Subcutaneous abdominal adipose tissue (tissue), 5 donors: Measurements from ENCODE around the gene NCR3LG1.

Source experiments
- H3K27ac ChIP-seq: one replicate; pipeline ENCODE4 v1.7.0; 2013; ENCODE audit warnings: low read depth, mild to moderate bottlenecking, inconsistent platforms, low read length, moderate library complexity
- H3K27me3 ChIP-seq, 5 donors: one replicate each; pipeline ENCODE4 v1.7.0; 2013; ENCODE audit warnings: low read length in 5 of 5, inconsistent platforms in 1 of 5; ENCODE audit not compliant: control insufficient read depth in 5 of 5, insufficient read depth in 4 of 5
- H3K36me3 ChIP-seq, 5 donors: one replicate each; pipeline ENCODE4 v1.7.0; 2013; ENCODE audit warnings: low read length in 5 of 5; ENCODE audit not compliant: control insufficient read depth in 5 of 5, insufficient read depth in 5 of 5
- H3K4me1 ChIP-seq, 5 donors: one replicate each; pipeline ENCODE4 v1.7.0; 2013; ENCODE audit warnings: low read length in 5 of 5, mild to moderate bottlenecking in 3 of 5, moderate library complexity in 1 of 5; ENCODE audit not compliant: control insufficient read depth in 5 of 5, insufficient read depth in 5 of 5
- H3K4me3 ChIP-seq, 5 donors: one replicate each; pipeline ENCODE4 v1.7.0; 2013; ENCODE audit warnings: low read length in 5 of 5, low read depth in 1 of 5
- H3K9ac ChIP-seq, 5 donors: one replicate each; pipeline ENCODE4 v1.7.0; 2013; ENCODE audit warnings: low read length in 5 of 5, mild to moderate bottlenecking in 4 of 5, moderate library complexity in 3 of 5
- H3K9me3 ChIP-seq, 5 donors: one replicate each; pipeline ENCODE4 v1.7.0; 2013; ENCODE audit warnings: low read length in 5 of 5; ENCODE audit not compliant: control insufficient read depth in 5 of 5
- donor health status: healthy.
- donor health status: healthy.
- donor health status: healthy.
- donor health status: healthy.
- donor health status: healthy.

The NCR3LG1 gene

GRCh38 chr11:17391493-17392355 lies 40.1 kb downstream of the NCR3LG1 start:
- H3K9me3 ChIP-seq, result peaks cover 0 to 7% (median 0%) of the 10 kb centered on the region in 5 donors
- peaks cover 0 to 10% (median 7%) of the 10 kb centered on the region in 5 donors for H3K4me1 ChIP-seq
- H3K9ac ChIP-seq, result no peak overlapping the region
- H3K4me3 ChIP-seq, result no peak overlapping the region
- H3K27ac ChIP-seq, result no peak overlapping the region
- peaks cover 0 to 12% (median 8%) of the 10 kb centered on the region in 5 donors for H3K27me3 ChIP-seq
- H3K36me3 ChIP-seq, result no peaks in the 10 kb centered on the region

- Histone ChIP-seq H3K4me1 (peaks cover 0 to 10% (median 7%) of the 10 kb centered on the region in 5 donors), H3K27me3 (peaks cover 0 to 5% (median 2%) of the 10 kb centered on the region in 5 donors), H3K36me3 (no peaks in the 10 kb centered on the region), H3K4me3 (no peak overlapping the region), H3K9ac (no peak overlapping the region), H3K27ac (no peak overlapping the region), H3K9me3 (peaks cover 0 to 7% (median 0%) of the 10 kb centered on the region in 5 donors)
These were observed 41.3 kb downstream of the NCR3LG1 start for GRCh38 chr11:17392872-17393271.

DNA sequence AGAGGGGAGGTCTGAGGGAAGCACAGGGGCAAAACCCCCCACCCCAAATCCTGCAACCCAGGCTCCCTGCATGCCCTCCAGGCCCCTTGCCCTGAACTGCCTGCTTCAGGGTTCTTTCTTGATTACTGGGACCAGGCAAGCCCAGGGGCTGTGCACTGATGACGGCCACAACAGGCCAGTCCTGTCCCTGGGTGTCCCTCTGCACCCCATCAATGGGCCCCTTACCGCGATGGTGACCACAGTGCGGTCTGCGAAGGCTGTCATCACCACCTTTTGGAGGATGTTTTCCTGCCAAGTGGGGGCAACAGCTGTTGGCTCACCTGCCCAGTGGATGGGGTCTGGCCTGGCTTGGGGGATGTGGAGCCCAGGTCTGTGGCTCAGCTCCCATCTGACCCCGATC lies 41.9 kb downstream of the NCR3LG1 start:
- H3K36me3 ChIP-seq, result no peaks in the 10 kb centered on the region
- H3K27me3 ChIP-seq, result peaks cover 0 to 4% (median 0%) of the 10 kb centered on the region in 5 donors
- no peak overlapping the region for H3K4me3 ChIP-seq
- no peak overlapping the region for H3K27ac ChIP-seq
- peaks cover 0 to 7% (median 0%) of the 10 kb centered on the region in 5 donors for H3K9me3 ChIP-seq
- no peak overlapping the region for H3K9ac ChIP-seq
- peaks cover 0 to 10% (median 7%) of the 10 kb centered on the region in 5 donors for H3K4me1 ChIP-seq

DNA sequence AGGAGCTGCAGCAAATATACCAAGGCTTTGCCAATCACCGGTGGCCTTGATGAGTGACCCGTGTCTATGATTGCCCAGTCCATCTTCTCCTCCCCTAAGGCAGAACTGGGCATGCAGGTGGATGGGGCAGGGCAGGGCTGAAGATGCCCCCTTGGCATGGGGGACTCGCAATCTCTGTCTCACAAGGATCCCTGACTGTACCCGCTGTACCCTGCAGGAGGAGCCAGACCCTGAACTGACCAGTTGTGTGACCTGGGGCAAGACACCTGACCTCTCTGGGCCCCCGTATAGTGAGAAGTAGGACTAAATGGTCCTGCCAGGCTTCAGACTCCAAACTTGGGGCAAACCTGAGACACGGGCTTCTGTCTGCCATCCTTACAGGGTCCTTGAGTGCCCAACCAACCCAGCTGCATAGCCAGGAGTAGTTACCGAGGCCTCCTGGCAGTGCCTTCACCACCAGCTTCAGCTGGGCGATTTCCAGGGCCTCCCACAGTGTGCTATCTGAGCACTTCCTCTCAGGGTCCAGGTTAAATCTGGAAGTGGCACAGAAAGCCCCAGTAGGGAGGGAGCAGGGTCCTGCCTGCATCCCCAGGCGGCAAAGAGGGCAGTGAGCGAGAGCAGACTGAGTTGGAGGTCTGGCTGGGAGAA lies 43.3 kb downstream of the NCR3LG1 start:
- Histone ChIP-seq H3K4me1 (peaks cover 0 to under 1% (median 0%) of the 10 kb centered on the region in 5 donors), H3K36me3 (no peaks in the 10 kb centered on the region), H3K4me3 (no peak overlapping the region), H3K9ac (no peak overlapping the region), H3K27me3 (peaks cover 0 to 4% (median 0%) of the 10 kb centered on the region in 5 donors), H3K27ac (no peak overlapping the region), H3K9me3 (peaks cover 0 to 7% (median 0%) of the 10 kb centered on the region in 5 donors)

DNA sequence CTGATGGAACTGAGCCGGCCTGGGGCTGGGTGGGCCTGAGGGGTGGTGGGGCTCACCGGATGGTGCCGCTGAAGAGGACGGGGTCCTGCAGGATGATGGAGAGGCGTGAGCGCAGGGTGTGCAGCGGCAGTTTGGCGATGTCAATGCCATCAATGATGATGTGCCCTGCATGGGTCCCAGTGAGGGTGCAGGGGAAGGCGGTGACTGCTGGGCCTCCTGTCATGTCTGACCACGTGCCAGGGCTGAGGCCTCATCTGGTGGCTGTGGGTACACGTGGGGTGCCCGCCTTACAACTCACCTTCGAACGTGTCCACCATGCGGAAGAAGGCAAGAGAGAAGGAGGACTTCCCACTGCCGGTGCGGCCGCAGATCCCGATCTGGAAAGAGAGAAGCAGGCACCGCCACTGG lies 44.0 kb downstream of the NCR3LG1 start:
- Histone ChIP-seq H3K36me3 (no peaks in the 10 kb centered on the region), H3K9ac (no peak overlapping the region), H3K4me1 (no peaks in the 10 kb centered on the region), H3K27ac (no peak overlapping the region), H3K9me3 (peaks cover 0 to 7% (median 0%) of the 10 kb centered on the region in 5 donors), H3K27me3 (peaks cover 0 to 2% (median 0%) of the 10 kb centered on the region in 5 donors), H3K4me3 (no peak overlapping the region)

- Histone ChIP-seq H3K36me3 (no peaks in the 10 kb centered on the region), H3K27me3 (peaks cover 0 to 2% (median 0%) of the 10 kb centered on the region in 5 donors), H3K4me1 (no peaks in the 10 kb centered on the region), H3K27ac (no peak overlapping the region), H3K9me3 (peaks cover 0 to 7% (median 0%) of the 10 kb centered on the region in 5 donors), H3K9ac (no peak overlapping the region), H3K4me3 (no peak overlapping the region)
These were observed 44.4 kb downstream of the NCR3LG1 start for GRCh38 chr11:17395978-17396377.

GRCh38 chr11:17396598-17397310 lies 45.2 kb downstream of the NCR3LG1 start:
- no peak overlapping the region for H3K4me3 ChIP-seq
- no peak overlapping the region for H3K27ac ChIP-seq
- H3K9ac ChIP-seq, result no peak overlapping the region
- H3K36me3 ChIP-seq, result no peaks in the 10 kb centered on the region
- peaks cover 0 to 7% (median 0%) of the 10 kb centered on the region in 5 donors for H3K9me3 ChIP-seq
- H3K4me1 ChIP-seq, result no peaks in the 10 kb centered on the region
- peaks cover 0 to 2% (median 0%) of the 10 kb centered on the region in 5 donors for H3K27me3 ChIP-seq

- Histone ChIP-seq H3K9ac (no peak overlapping the region), H3K36me3 (no peaks in the 10 kb centered on the region), H3K27ac (no peak overlapping the region), H3K27me3 (peaks cover 0 to 2% (median 0%) of the 10 kb centered on the region in 5 donors), H3K4me3 (no peak overlapping the region), H3K4me1 (no peaks in the 10 kb centered on the region), H3K9me3 (peaks cover 0 to 4% (median 0%) of the 10 kb centered on the region in 5 donors)
These were observed 45.9 kb downstream of the NCR3LG1 start for GRCh38 chr11:17397311-17398002.

DNA sequence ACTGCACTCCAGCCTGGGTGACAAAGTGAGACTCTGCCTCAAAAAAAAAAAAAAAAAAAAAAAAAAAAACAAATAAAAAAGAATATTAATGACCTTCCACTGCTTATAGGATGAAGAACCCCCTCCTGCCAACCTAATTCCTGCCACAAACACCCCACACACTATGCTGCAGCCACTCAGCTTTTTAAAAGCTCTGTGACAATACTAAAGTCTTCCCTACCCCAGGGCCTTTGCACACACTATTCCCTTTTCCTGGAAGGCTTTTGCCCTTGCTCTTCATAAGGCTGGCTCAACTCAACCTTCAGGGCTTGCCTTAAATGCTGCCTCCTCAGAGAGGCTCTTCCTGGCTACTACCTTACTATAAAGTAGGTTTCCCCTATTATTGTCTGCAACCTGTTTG lies 47.6 kb downstream of the NCR3LG1 start:
- Histone ChIP-seq H3K9ac (no peak overlapping the region), H3K27ac (no peak overlapping the region), H3K9me3 (no peaks in the 10 kb centered on the region), H3K27me3 (peaks cover 0 to 2% (median 0%) of the 10 kb centered on the region in 5 donors), H3K4me3 (no peak overlapping the region), H3K36me3 (no peaks in the 10 kb centered on the region), H3K4me1 (peaks cover 0 to 6% (median 4%) of the 10 kb centered on the region in 5 donors)
